ENCODE data around the gene ACTR6. TPM values are rescaled to one million over a fixed set of nuclear protein-coding genes. Genes with fewer than 3 reads are reported as not detected.

Gene ACTR6
- total RNA-seq, 4 donors from 2014 or later: 4.9 to 35.0 (median 13.7) TPM

GRCh38 chr12:100156731-100157426 lies 43.7 kb upstream of the ACTR6 start:
- no peak for DNase-seq
- Histone ChIP-seq H3K9me3 (no peaks in the 10 kb centered on the region), H3K4me1 (no peaks in the 10 kb centered on the region), H3K27ac (no peak overlapping the region), H3K27me3 (no peaks in the 10 kb centered on the region), H3K36me3 (no peaks in the 10 kb centered on the region), H3K4me3 (no peak overlapping the region)
- 85% methylated on average over 11 of the region's 11 CpGs; no CpG with 5 or more reads in 1 of the 2 donors for WGBS, 2 donors (ENCODE audit: low coverage in 1 of 2)
- TF ChIP-seq POLR2AphosphoS5 (IDR thresholded peaks at IDR 0.05): no peak
- TF ChIP-seq CTCF (IDR thresholded peaks at IDR 0.05): no peak
- TF ChIP-seq POLR2A (IDR thresholded peaks at IDR 0.05): no peak
- TF ChIP-seq EP300 (IDR thresholded peaks at IDR 0.05; ENCODE audit: low read depth): no peak
- in situ Hi-C loops (cut with MboI; ENCODE audit: low pct_ligation_motif_present in 1 of 4, low pct_unique_long_range_greater_than_20kb in 1 of 4, low sequenced_read_pairs in 3 of 4): no loop called here
- intact Hi-C loops (cut with DNase I; ENCODE audit: low total_unique reads): no loop called here

- in situ Hi-C loops (cut with MboI; ENCODE audit: low pct_ligation_motif_present in 1 of 4, low pct_unique_long_range_greater_than_20kb in 1 of 4, low sequenced_read_pairs in 3 of 4) (no loop called here), intact Hi-C loops (cut with DNase I; ENCODE audit: low total_unique reads) (no loop called here)
- no peaks in the 10 kb centered on the region for H3K36me3 ChIP-seq
- H3K27me3 ChIP-seq: no peaks in the 10 kb centered on the region
- H3K4me1 ChIP-seq: no peaks in the 10 kb centered on the region
- H3K4me3 ChIP-seq: no peak overlapping the region
- DNase-seq: no peak
- no peak overlapping the region for H3K27ac ChIP-seq
- TF ChIP-seq EP300 (IDR thresholded peaks at IDR 0.05; ENCODE audit: low read depth) (no peak), POLR2AphosphoS5 (IDR thresholded peaks at IDR 0.05) (no peak), POLR2A (IDR thresholded peaks at IDR 0.05) (no peak), CTCF (IDR thresholded peaks at IDR 0.05) (no peak)
- H3K9me3 ChIP-seq: no peaks in the 10 kb centered on the region
- 90 to 94% methylated on average over 2 to 8 of the region's 8 CpGs for WGBS, 2 donors (ENCODE audit: low coverage in 1 of 2)
Observed at GRCh38 chr12:100157427-100157821, 43.2 kb upstream of the ACTR6 start.

- no peak for DNase-seq
- intact Hi-C loops (cut with DNase I; ENCODE audit: low total_unique reads): no loop called here
- H3K4me1 ChIP-seq: peaks cover 0 to 9% (median 3%) of the 10 kb centered on the region in 4 donors
- H3K4me3 ChIP-seq: no peak overlapping the region
- TF ChIP-seq POLR2AphosphoS5 (IDR thresholded peaks at IDR 0.05): no peak
- TF ChIP-seq EP300 (IDR thresholded peaks at IDR 0.05; ENCODE audit: low read depth): no peak
- TF ChIP-seq POLR2A (IDR thresholded peaks at IDR 0.05): no peak
- no peak for TF ChIP-seq CTCF (IDR thresholded peaks at IDR 0.05)
- in situ Hi-C loops (cut with MboI; ENCODE audit: low pct_ligation_motif_present in 1 of 4, low pct_unique_long_range_greater_than_20kb in 1 of 4, low sequenced_read_pairs in 3 of 4): no loop called here
- H3K27me3 ChIP-seq: no peaks in the 10 kb centered on the region
- WGBS, 2 donors (ENCODE audit: low coverage in 1 of 2): 91 to 100% methylated on average over 2 to 4 of the region's 4 CpGs
- H3K36me3 ChIP-seq: no peaks in the 10 kb centered on the region
- no peaks in the 10 kb centered on the region for H3K9me3 ChIP-seq
- no peak overlapping the region for H3K27ac ChIP-seq
Observed at GRCh38 chr12:100158535-100158934, 42.1 kb upstream of the ACTR6 start.

GRCh38 chr12:100159391-100160104 lies 41.1 kb upstream of the ACTR6 start:
- H3K4me1 ChIP-seq: peaks cover 6 to 19% (median 12%) of the 10 kb centered on the region in 4 donors
- H3K27ac ChIP-seq: no peak overlapping the region
- no peaks in the 10 kb centered on the region for H3K36me3 ChIP-seq
- no peaks in the 10 kb centered on the region for H3K9me3 ChIP-seq
- H3K27me3 ChIP-seq: no peaks in the 10 kb centered on the region
- in situ Hi-C loops (cut with MboI; ENCODE audit: low pct_ligation_motif_present in 1 of 4, low pct_unique_long_range_greater_than_20kb in 1 of 4, low sequenced_read_pairs in 3 of 4): no loop called here
- H3K4me3 ChIP-seq: no peak overlapping the region
- intact Hi-C loops (cut with DNase I; ENCODE audit: low total_unique reads): no loop called here
- DNase-seq: no peak
- TF ChIP-seq POLR2AphosphoS5 (IDR thresholded peaks at IDR 0.05) (no peak), POLR2A (IDR thresholded peaks at IDR 0.05) (no peak), CTCF (IDR thresholded peaks at IDR 0.05) (no peak), EP300 (IDR thresholded peaks at IDR 0.05; ENCODE audit: low read depth) (no peak)
- 77 to 94% methylated on average over 3 to 9 of the region's 9 CpGs for WGBS, 2 donors (ENCODE audit: low coverage in 1 of 2)
